HG03575 (cell line): Measurements from ENCODE around the gene ARHGAP4.

Experiments used
- ATAC-seq: cut with Tn5 transposase; IDR thresholded peaks from one replicate; pipeline ENCODE4 v1.9.1; 2021; ENCODE audit not compliant: unreplicated experiment, insufficient number of reproducible peaks, low FRiP score; ENCODE audit errors: extremely low read depth

The ARHGAP4 gene

DNA sequence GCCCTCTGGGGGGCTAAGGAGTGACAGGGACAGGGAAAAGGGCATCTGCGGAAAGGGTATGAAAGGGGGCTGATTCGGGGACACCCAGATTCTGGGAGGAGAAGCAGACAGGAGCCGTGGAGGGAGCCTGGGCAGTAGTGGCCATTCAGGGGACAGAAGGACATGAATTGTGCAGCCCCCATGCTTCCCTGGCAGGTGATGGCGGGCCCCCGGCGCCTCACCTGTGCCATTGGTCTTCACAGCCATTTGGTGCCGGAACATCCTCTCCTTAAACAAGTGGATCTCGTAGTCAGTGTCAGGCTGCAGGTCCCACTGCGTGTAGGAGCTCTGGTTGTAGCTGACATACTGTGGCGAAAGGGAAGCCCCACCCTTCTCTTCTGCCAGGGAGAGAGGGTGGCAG, 62.0 kb downstream of the ARHGAP4 start:
- no peak for ATAC-seq

GRCh38 chrX:153863251-153863991, 62.6 kb downstream of the ARHGAP4 start:
- ATAC-seq: no peak

DNA sequence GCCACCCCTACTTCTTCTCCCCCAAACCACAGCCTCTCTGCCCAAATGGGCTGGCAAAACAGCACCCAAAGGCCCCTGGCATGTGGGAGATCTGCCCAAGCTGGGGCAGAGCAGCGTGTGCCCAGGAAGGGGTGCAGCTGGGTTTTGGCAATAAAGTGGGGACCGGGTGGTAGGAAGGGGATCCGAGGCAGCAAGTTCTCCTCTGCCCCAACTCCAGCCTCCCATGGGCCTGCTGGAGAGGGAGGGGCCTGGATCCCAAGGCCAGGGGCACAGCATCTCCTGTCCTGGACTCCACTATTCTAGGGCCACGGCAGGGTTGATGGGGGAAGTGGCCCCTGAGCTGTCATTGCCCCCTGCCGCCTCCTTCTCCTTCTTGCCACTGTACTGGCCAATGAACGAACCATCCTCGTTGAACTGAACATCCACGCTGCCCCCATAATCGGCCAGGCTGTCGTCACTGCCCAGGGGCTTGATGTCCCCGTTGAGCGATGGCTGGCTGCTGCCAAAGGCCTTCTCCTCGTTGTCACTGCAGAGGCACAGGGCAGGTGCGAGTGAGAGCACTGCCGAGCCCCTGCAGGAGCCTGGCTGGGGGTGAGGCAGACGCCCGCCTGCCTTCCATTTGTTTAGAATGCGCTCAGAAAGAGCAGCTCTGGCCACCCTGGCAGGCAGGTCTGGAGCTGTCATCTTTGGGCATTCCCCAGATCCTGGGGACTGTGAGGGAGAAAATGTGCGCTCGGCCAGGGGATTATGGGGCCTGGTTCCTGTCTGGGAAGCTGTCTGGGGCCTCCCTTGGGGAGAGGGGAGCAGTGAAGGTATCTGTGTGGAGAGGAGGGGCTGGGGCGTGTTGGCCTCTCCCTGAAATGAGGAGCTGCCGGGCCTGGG, 63.5 kb downstream of the ARHGAP4 start:
- ATAC-seq: no peak

DNA sequence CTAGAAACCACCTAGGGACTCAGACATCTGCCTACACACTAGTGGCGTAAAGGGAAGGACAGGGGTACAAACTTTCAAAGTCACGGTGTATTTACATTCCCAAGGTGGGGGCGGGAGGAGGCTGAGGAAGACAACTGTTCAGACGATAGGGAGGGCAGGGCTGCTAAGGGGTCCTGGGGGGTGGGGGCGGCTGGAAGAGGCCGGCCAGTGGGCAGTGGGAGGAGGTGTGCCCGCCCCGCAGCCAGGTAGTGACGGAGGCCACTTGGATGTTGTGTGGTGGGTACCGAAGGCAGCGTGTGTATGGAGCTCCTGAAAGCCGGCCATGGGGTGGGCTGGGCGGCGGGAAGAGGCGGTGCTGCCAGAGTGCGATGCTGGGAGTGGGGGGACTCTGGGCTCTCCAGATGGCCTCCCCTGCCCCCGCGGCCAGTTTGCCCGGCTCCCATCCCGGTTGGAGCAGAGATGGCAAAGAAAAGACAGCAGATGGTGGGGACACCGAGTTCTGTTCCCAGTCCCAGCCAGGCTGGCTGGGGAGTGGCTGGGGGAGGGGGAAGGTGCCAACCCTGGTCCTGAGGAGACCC, 64.2 kb downstream of the ARHGAP4 start:
- ATAC-seq: no peak

- no peak for ATAC-seq
Observed at GRCh38 chrX:153861151-153861550, 64.9 kb downstream of the ARHGAP4 start.
